Dedifferentiated amniotic fluid mesenchymal stem cell (primary cell): Measurements from ENCODE around the gene TMEM132C.

Experiments
- DNase-seq: peaks from one replicate; pipeline ENCODE4 v3.0.0-alpha.2; 2016; ENCODE audit errors: extremely low spot score

The TMEM132C gene

GRCh38 chr12:128415036-128415560 lies 148.1 kb downstream of the TMEM132C start:
- DNase-seq = no peak

GRCh38 chr12:128418944-128419343 lies 152.0 kb downstream of the TMEM132C start:
- no peak for DNase-seq

GRCh38 chr12:128420163-128420562 lies 153.2 kb downstream of the TMEM132C start:
- DNase-seq = no peak

- DNase-seq = no peak
Measured at GRCh38 chr12:128421375-128421774, 154.4 kb downstream of the TMEM132C start.

GRCh38 chr12:128423205-128423604 lies 156.2 kb downstream of the TMEM132C start:
- no peak for DNase-seq

GRCh38 chr12:128424931-128425431 lies 158.0 kb downstream of the TMEM132C start:
- no peak for DNase-seq

- no peak for DNase-seq
Measured at GRCh38 chr12:128425666-128426331, 158.8 kb downstream of the TMEM132C start.

- no peak for DNase-seq
Measured at GRCh38 chr12:128426511-128426910, 159.5 kb downstream of the TMEM132C start.

GRCh38 chr12:128439796-128440195 lies 172.8 kb downstream of the TMEM132C start:
- no peak for DNase-seq

GRCh38 chr12:128442096-128442495 lies 175.1 kb downstream of the TMEM132C start:
- no peak for DNase-seq

GRCh38 chr12:128444598-128444997 lies 177.6 kb downstream of the TMEM132C start:
- DNase-seq = no peak

GRCh38 chr12:128445415-128446127 lies 178.6 kb downstream of the TMEM132C start:
- DNase-seq = no peak

GRCh38 chr12:128449146-128449894 lies 182.3 kb downstream of the TMEM132C start:
- DNase-seq = no peak

- DNase-seq = no peak
Measured at GRCh38 chr12:128450810-128451209, 183.8 kb downstream of the TMEM132C start.

- DNase-seq = no peak
Measured at GRCh38 chr12:128455851-128456250, 188.9 kb downstream of the TMEM132C start.

GRCh38 chr12:128456922-128457321 lies 190.0 kb downstream of the TMEM132C start:
- DNase-seq = no peak

GRCh38 chr12:128458301-128458974 lies 191.5 kb downstream of the TMEM132C start:
- DNase-seq = no peak

GRCh38 chr12:128459067-128459466 lies 192.1 kb downstream of the TMEM132C start:
- no peak for DNase-seq

GRCh38 chr12:128463881-128464280 lies 196.9 kb downstream of the TMEM132C start:
- DNase-seq = no peak

- DNase-seq = no peak
Measured at GRCh38 chr12:128467882-128468281, 200.9 kb downstream of the TMEM132C start.

- no peak for DNase-seq
Measured at GRCh38 chr12:128468926-128469325, 202.0 kb downstream of the TMEM132C start.

GRCh38 chr12:128471491-128471890 lies 204.5 kb downstream of the TMEM132C start:
- no peak for DNase-seq
